SU-DHL-6 (cell line): ENCODE measurements around the gene CLMP.

ENCODE experiments used
- H2AFZ ChIP-seq: fragments of 200-600 bp; sonication (generic); 2 replicates; pipeline ENCODE4 v1.6.1; 2014; ENCODE audit warnings: low read depth, mild to moderate bottlenecking, moderate library complexity, mixed read lengths, antibody characterized with exemption, low read length; ENCODE audit not compliant: severe bottlenecking
- H3F3A ChIP-seq: fragments of 200-600 bp; shearing (Covaris generic); 2 replicates; pipeline ENCODE4 v1.6.0; 2016; ENCODE audit warnings: antibody characterized with exemption, mild to moderate bottlenecking; ENCODE audit not compliant: insufficient read depth
- H3K27ac ChIP-seq: fragments of 200-600 bp; sonication (generic); 2 replicates; pipeline ENCODE4 v1.5.1; 2016; ENCODE audit warnings: low read depth, mild to moderate bottlenecking, low read length, moderate library complexity, mixed read lengths
- H3K27me3 ChIP-seq: fragments of 200-600 bp; sonication (generic), shearing (Covaris generic); 2 replicates; pipeline ENCODE4 v1.6.0; 2014; ENCODE audit warnings: mild to moderate bottlenecking, low read length
- H3K36me3 ChIP-seq: fragments of 200-600 bp; sonication (generic); 2 replicates; pipeline ENCODE4 v1.6.1; 2014; ENCODE audit warnings: mild to moderate bottlenecking, low read length, mixed read lengths
- H3K4me2 ChIP-seq: fragments of 300-600, 200-600 bp; shearing (Covaris generic), sonication (generic); 2 replicates; pipeline ENCODE4 v1.6.0; 2014; ENCODE audit warnings: low read length, low read depth, mild to moderate bottlenecking; ENCODE audit not compliant: poor library complexity, severe bottlenecking
- H3K4me3 ChIP-seq: fragments of 200-600 bp; sonication (generic); 2 replicates; pipeline ENCODE4 v1.5.1; 2014; ENCODE audit warnings: antibody characterized with exemption, low read length, mild to moderate bottlenecking, mixed read lengths; ENCODE audit not compliant: insufficient read depth, poor library complexity, severe bottlenecking
- H3K79me2 ChIP-seq: fragments of 200-600 bp; sonication (generic); 2 replicates; pipeline ENCODE4 v1.6.1; 2014; ENCODE audit warnings: mild to moderate bottlenecking, low read length, moderate library complexity; ENCODE audit not compliant: insufficient read depth
- H3K9ac ChIP-seq: fragments of 200-600 bp; sonication (generic); 2 replicates; pipeline ENCODE4 v1.7.0; 2014; ENCODE audit warnings: mild to moderate bottlenecking, low read length
- H3K9me2 ChIP-seq: fragments of 200-600 bp; sonication (generic); replicated peaks from 2 replicates; pipeline ENCODE4 v1.6.1; 2014; ENCODE audit warnings: low read length; ENCODE audit not compliant: insufficient read depth
- H3K9me3 ChIP-seq: fragments of 200-600 bp; sonication (generic); 2 replicates; pipeline ENCODE4 v1.6.1; 2014; ENCODE audit warnings: low read length, mixed read lengths; ENCODE audit not compliant: insufficient read depth
- H4K20me1 ChIP-seq: fragments of 200-600 bp; sonication (generic); 2 replicates; pipeline ENCODE4 v1.6.1; 2014; ENCODE audit warnings: low read depth, mild to moderate bottlenecking, antibody characterized with exemption, low read length, moderate library complexity, mixed read lengths
- CTCF ChIP-seq: fragments of 200-600 bp; sonication (generic); IDR thresholded peaks from one replicate; pipeline ENCODE4 v1.5.1; 2017; ENCODE audit warnings: antibody characterized with exemption, mild to moderate bottlenecking, low read length, moderate library complexity; ENCODE audit not compliant: insufficient read depth, poor library complexity, severe bottlenecking
- EZH2phosphoT487 ChIP-seq: fragments of 200-600 bp; sonication (generic), shearing (Covaris generic); conservative IDR thresholded peaks from 2 replicates; pipeline ENCODE4 v1.6.1; 2018; ENCODE audit warnings: mild to moderate bottlenecking, antibody characterized with exemption, low read length, moderate library complexity, mixed read lengths

The CLMP gene

GRCh38 chr11:123221584-123221983 lies 26.5 kb upstream of the CLMP start:
- Histone ChIP-seq H3K27ac (no peak overlapping the region), H3K4me2 (no peak overlapping the region), H3K36me3 (no peaks in the 10 kb centered on the region), H3K9me3 (no peaks in the 10 kb centered on the region), H3K4me3 (no peak overlapping the region), H4K20me1 (no peaks in the 10 kb centered on the region), H3K27me3 (no peaks in the 10 kb centered on the region), H2AFZ (no peak overlapping the region), H3K9ac (no peak overlapping the region), H3K79me2 (no peaks in the 10 kb centered on the region), H3K9me2 (no peaks in the 10 kb centered on the region), H3F3A (no peaks in the 10 kb centered on the region)
- no peak for TF ChIP-seq CTCF
- TF ChIP-seq EZH2phosphoT487 = no peak

GRCh38 chr11:123221096-123221561 lies 26.1 kb upstream of the CLMP start:
- Histone ChIP-seq H3K27me3 (no peaks in the 10 kb centered on the region), H3F3A (no peaks in the 10 kb centered on the region), H3K4me2 (no peak overlapping the region), H3K9me3 (no peaks in the 10 kb centered on the region), H3K4me3 (no peak overlapping the region), H3K9ac (no peak overlapping the region), H3K27ac (no peak overlapping the region), H4K20me1 (no peaks in the 10 kb centered on the region), H3K9me2 (no peaks in the 10 kb centered on the region), H3K79me2 (no peaks in the 10 kb centered on the region), H2AFZ (no peak overlapping the region), H3K36me3 (no peaks in the 10 kb centered on the region)
- TF ChIP-seq EZH2phosphoT487 (no peak), CTCF (no peak)

- no peaks in the 10 kb centered on the region for H3K9me2 ChIP-seq
- no peak overlapping the region for H3K9ac ChIP-seq
- no peak overlapping the region for H3K27ac ChIP-seq
- H3K79me2 ChIP-seq = no peaks in the 10 kb centered on the region
- H4K20me1 ChIP-seq = no peaks in the 10 kb centered on the region
- no peaks in the 10 kb centered on the region for H3F3A ChIP-seq
- no peaks in the 10 kb centered on the region for H3K27me3 ChIP-seq
- no peak overlapping the region for H3K4me3 ChIP-seq
- H3K9me3 ChIP-seq = no peaks in the 10 kb centered on the region
- no peak overlapping the region for H3K4me2 ChIP-seq
- no peaks in the 10 kb centered on the region for H3K36me3 ChIP-seq
- H2AFZ ChIP-seq = no peak overlapping the region
- TF ChIP-seq CTCF (no peak), EZH2phosphoT487 (no peak)
These were observed 24.1 kb upstream of the CLMP start for GRCh38 chr11:123219066-123219690.
